ENCODE results near the gene B3GNT9. TPM values are rescaled to one million over a fixed set of nuclear protein-coding genes. Genes with fewer than 3 reads are reported as not detected.
A peak's percentile ranks its signal among the peaks of the same experiment; 100 is the strongest.

The B3GNT9 gene, protein sequence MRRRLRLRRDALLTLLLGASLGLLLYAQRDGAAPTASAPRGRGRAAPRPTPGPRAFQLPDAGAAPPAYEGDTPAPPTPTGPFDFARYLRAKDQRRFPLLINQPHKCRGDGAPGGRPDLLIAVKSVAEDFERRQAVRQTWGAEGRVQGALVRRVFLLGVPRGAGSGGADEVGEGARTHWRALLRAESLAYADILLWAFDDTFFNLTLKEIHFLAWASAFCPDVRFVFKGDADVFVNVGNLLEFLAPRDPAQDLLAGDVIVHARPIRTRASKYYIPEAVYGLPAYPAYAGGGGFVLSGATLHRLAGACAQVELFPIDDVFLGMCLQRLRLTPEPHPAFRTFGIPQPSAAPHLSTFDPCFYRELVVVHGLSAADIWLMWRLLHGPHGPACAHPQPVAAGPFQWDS
- total RNA-seq (2021; ENCODE audit: unreplicated experiment), result 3.8 TPM
- 2.5 and 2.7 TPM in 2 replicates for polyA plus RNA-seq (2012)
- percentile 41 among the genes with signal in this experiment for Bru-seq, nascent RNA
- percentile 63 among the genes with signal in this experiment for BruChase-seq, experiment 1, labeled RNA remaining after a 6-hour chase
- percentile 65 among the genes with signal in this experiment for BruChase-seq, experiment 2, labeled RNA remaining after a 2-hour chase
- long read RNA-seq, partial matches to known transcripts, result 0 of 4 reads
- long read RNA-seq, other reads (novel, unspliced or antisense), result 3 of 4 reads

DNA sequence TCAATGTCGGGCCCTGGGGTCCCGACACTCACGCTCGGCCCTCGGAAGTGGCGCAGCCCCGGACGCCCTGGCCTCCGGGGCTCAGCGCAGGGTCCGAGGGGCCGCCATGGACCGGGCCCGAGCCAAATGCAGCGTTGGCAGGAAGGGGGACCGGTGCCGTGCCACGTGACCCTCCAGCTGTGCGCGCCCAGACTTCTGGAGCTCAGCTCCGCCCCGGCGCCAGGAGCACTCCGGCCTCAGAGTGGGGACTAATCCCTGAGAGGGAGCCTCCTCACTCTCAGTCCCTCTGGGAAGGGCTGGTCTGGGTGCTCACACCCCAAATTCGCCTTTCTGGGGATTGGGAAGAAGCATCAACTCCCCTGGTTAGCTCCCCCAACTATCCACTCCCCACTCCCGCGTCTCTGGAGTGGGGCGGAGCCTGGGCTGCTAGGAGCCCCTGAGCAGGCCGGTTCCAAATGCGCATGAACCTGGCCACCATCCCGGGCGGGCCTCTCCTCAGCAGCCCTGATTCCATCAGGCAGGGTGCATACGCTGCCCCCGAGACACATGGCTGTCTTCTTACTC lies at the start of gene B3GNT9:
B3GNT9 (minus strand) TSS at position 166 of the 564 bp plus-strand sequence. CDS start 513 bp downstream, outside the sequence.
- intact Hi-C loops (cut with micrococcal nuclease), result no loop called here
- peaks cover 3 to 28% of the 10 kb centered on the region in 2 experiments; a peak in 3 of 4 replicates for H3K4me1 ChIP-seq (ENCODE audit: control insufficient read depth in 1 of 2, insufficient read depth in 2 of 2, low read length in 2 of 2)
- ATAC-seq, result peak; percentile 69
- H4K20me1 ChIP-seq (ENCODE audit: insufficient read depth), result no peaks in the 10 kb centered on the region
- TF ChIP-seq, protein P1, sequence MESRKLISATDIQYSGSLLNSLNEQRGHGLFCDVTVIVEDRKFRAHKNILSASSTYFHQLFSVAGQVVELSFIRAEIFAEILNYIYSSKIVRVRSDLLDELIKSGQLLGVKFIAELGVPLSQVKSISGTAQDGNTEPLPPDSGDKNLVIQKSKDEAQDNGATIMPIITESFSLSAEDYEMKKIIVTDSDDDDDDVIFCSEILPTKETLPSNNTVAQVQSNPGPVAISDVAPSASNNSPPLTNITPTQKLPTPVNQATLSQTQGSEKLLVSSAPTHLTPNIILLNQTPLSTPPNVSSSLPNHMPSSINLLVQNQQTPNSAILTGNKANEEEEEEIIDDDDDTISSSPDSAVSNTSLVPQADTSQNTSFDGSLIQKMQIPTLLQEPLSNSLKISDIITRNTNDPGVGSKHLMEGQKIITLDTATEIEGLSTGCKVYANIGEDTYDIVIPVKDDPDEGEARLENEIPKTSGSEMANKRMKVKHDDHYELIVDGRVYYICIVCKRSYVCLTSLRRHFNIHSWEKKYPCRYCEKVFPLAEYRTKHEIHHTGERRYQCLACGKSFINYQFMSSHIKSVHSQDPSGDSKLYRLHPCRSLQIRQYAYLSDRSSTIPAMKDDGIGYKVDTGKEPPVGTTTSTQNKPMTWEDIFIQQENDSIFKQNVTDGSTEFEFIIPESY (IDR thresholded peaks at IDR 0.05; ENCODE audit: extremely low read depth, insufficient replicate concordance, low read length), result no peak
- TF ChIP-seq CEBPB (IDR thresholded peaks at IDR 0.05; ENCODE audit: low read depth), result no peak
- no peak for TF ChIP-seq TCF7L2 (IDR thresholded peaks at IDR 0.05; ENCODE audit: borderline replicate concordance, extremely low read depth, insufficient read depth, insufficient read length)
- TF ChIP-seq FOSL1 (IDR thresholded peaks at IDR 0.05; ENCODE audit: low read depth), result no peak
- TF ChIP-seq, protein P2, sequence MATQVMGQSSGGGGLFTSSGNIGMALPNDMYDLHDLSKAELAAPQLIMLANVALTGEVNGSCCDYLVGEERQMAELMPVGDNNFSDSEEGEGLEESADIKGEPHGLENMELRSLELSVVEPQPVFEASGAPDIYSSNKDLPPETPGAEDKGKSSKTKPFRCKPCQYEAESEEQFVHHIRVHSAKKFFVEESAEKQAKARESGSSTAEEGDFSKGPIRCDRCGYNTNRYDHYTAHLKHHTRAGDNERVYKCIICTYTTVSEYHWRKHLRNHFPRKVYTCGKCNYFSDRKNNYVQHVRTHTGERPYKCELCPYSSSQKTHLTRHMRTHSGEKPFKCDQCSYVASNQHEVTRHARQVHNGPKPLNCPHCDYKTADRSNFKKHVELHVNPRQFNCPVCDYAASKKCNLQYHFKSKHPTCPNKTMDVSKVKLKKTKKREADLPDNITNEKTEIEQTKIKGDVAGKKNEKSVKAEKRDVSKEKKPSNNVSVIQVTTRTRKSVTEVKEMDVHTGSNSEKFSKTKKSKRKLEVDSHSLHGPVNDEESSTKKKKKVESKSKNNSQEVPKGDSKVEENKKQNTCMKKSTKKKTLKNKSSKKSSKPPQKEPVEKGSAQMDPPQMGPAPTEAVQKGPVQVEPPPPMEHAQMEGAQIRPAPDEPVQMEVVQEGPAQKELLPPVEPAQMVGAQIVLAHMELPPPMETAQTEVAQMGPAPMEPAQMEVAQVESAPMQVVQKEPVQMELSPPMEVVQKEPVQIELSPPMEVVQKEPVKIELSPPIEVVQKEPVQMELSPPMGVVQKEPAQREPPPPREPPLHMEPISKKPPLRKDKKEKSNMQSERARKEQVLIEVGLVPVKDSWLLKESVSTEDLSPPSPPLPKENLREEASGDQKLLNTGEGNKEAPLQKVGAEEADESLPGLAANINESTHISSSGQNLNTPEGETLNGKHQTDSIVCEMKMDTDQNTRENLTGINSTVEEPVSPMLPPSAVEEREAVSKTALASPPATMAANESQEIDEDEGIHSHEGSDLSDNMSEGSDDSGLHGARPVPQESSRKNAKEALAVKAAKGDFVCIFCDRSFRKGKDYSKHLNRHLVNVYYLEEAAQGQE (IDR thresholded peaks at IDR 0.05; ENCODE audit: low read depth), result no peak
- TF ChIP-seq EZH2phosphoT487 (IDR thresholded peaks at IDR 0.05; ENCODE audit: borderline replicate concordance), result no peak
- TF ChIP-seq SP1 (IDR thresholded peaks at IDR 0.05; ENCODE audit: low read depth), result no peak
- TF ChIP-seq EGR1 (IDR thresholded peaks at IDR 0.05; ENCODE audit: low read depth), result no peak
- TF ChIP-seq EZH2 (IDR thresholded peaks at IDR 0.05), result no peak
- TF ChIP-seq SIN3A (IDR thresholded peaks at IDR 0.05; ENCODE audit: low read depth), result no peak
- peak; percentile 14; the same call in 1 of the 2 replicates for TF ChIP-seq POLR2AphosphoS5 (IDR thresholded peaks at IDR 0.05; ENCODE audit: low read depth, low read length)
- TF ChIP-seq, protein P3, sequence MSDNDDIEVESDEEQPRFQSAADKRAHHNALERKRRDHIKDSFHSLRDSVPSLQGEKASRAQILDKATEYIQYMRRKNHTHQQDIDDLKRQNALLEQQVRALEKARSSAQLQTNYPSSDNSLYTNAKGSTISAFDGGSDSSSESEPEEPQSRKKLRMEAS (IDR thresholded peaks at IDR 0.05), result 0 out of 2 replicates have a peak, but pooled peaks have one; percentile 38
- TF ChIP-seq ZFX (IDR thresholded peaks at IDR 0.05), result peak; percentile 41; the same call in 1 of the 2 replicates
- H3K9ac ChIP-seq (ENCODE audit: low read length), result peak within 1 kb of the TSS; percentile 67
- ChIA-PET POLR2A (interaction anchor here (0.7 to 0.8 kb wide), 2 partner anchors 8 to 250 kb away, joined by 3 to 4 read pairs; no protein-coding TSS in a partner anchor), RAD21 (ENCODE audit: low non-redundant PET in 1 of 2, low total read pairs in 2 of 2, uncharacterized antibody in 2 of 2, unreplicated experiment in 2 of 2) (interaction anchor here (0.6 to 0.7 kb wide), 2 partner anchors 20 to 46 kb away, joined by 3 read pairs; no protein-coding TSS in a partner anchor), CTCF (interaction anchor here (0.8 to 5.8 kb wide), 5 partner anchors 9 to 196 kb away, joined by 3 to 79 read pairs (median 3); partner anchors contain the start of genes CES3, FBXL8 and TRADD)
- peaks cover 12 to 18% of the 10 kb centered on the region in 2 experiments; a peak in 3 of 4 replicates for H3K36me3 ChIP-seq (ENCODE audit: control insufficient read depth in 1 of 2, insufficient read depth in 2 of 2, low read length in 2 of 2)
- no TSS peak for BruUV-seq (replicated peaks)
- no peaks in the 10 kb centered on the region for H3K27me3 ChIP-seq (ENCODE audit: insufficient read depth, low read length)
- H3K9me2 ChIP-seq (ENCODE audit: insufficient read depth), result no peaks in the 10 kb centered on the region
- no peaks in the 10 kb centered on the region for H3K79me2 ChIP-seq (ENCODE audit: insufficient read depth, low read length)
- H3K4me2 ChIP-seq (ENCODE audit: low read length), result peak within 1 kb of the TSS; percentile 83
- peak within 1 kb of the TSS; percentile 39 to 61 for H3K4me3 ChIP-seq (replicated peaks in 1 of 2; ENCODE audit: low read depth in 1 of 2, low read length in 2 of 2)
- no peaks in the 10 kb centered on the region for H3K9me3 ChIP-seq (ENCODE audit: control insufficient read depth in 1 of 2, insufficient read depth in 1 of 2, low read depth in 1 of 2, low read length in 2 of 2)
- peak within 1 kb of the TSS; percentile 66 for H3K27ac ChIP-seq (ENCODE audit: low read depth, low read length)
- no peak within 1 kb of the TSS for H2AFZ ChIP-seq (ENCODE audit: low read depth, low read length, poor library complexity, severe bottlenecking)
- DNase-seq (ENCODE audit: low read depth, low spot score), result no peak

Data from HCT116 (cell line).